HUES64 (cell line): ENCODE data around the gene TMEM132C.

Experiments
- H3K27ac ChIP-seq: 2 replicates; pipeline ENCODE4 v1.7.0; 2013; ENCODE audit warnings: low read depth, low read length, inconsistent platforms
- H3K27me3 ChIP-seq: 2 replicates; pipeline ENCODE4 v1.6.1; 2013; ENCODE audit warnings: mild to moderate bottlenecking, low read length; ENCODE audit not compliant: insufficient read depth
- H3K36me3 ChIP-seq: 2 replicates; pipeline ENCODE4 v1.6.1; 2013; ENCODE audit warnings: mild to moderate bottlenecking, low read length; ENCODE audit not compliant: insufficient read depth
- H3K4me1 ChIP-seq: 2 replicates; pipeline ENCODE4 v1.6.1; 2013; ENCODE audit warnings: mild to moderate bottlenecking, low read length, moderate library complexity; ENCODE audit not compliant: insufficient read depth
- H3K4me3 ChIP-seq: 2 replicates; pipeline ENCODE4 v1.5.1; 2013; ENCODE audit warnings: mild to moderate bottlenecking, low read length, moderate library complexity
- H3K9ac ChIP-seq: 2 replicates; pipeline ENCODE4 v1.6.1; 2013; ENCODE audit warnings: mild to moderate bottlenecking, low read depth, low read length
- H3K9me3 ChIP-seq: 2 replicates; pipeline ENCODE4 v1.6.1; 2013; ENCODE audit warnings: low read depth, low read length; ENCODE audit not compliant: insufficient read depth
- WGBS: fragments of 150-250, 120-280 bp; methylation state at CpG from one replicate; pipeline ENCODE4 v1.1.7; 2013; ENCODE audit warnings: missing lambda C conversion rate; 5-methylcytosine and 5-hydroxymethylcytosine counted together

The TMEM132C gene

DNA sequence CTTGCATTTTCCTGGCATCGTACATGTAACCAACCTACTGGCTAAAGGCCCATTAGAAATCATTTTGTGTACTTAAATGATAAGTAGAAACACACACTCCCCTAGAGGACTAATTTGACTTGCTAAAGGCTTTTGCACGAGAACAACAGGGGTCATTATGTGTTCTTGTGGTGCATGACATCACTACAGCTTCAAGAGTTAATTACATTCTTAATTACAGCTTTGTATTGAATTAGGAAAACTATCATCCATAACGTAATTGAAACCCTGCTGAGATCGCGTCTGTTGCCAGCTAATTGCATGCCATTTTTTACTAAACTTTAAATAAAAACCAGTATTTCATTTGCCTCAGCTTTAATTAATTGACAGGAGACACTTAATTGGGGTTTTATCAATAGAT lies 51.4 kb downstream of the TMEM132C start:
- Histone ChIP-seq H3K4me1 (peaks cover 22% of the 10 kb centered on the region; the same call in 1 of the 2 replicates), H3K9ac (no peak overlapping the region), H3K27me3 (no peaks in the 10 kb centered on the region), H3K27ac (no peak overlapping the region), H3K4me3 (no peak overlapping the region), H3K9me3 (no peaks in the 10 kb centered on the region; the same call in 1 of the 2 replicates), H3K36me3 (no peaks in the 10 kb centered on the region)
- WGBS, result 96% methylated on average over 4 of the region's 5 CpGs

DNA sequence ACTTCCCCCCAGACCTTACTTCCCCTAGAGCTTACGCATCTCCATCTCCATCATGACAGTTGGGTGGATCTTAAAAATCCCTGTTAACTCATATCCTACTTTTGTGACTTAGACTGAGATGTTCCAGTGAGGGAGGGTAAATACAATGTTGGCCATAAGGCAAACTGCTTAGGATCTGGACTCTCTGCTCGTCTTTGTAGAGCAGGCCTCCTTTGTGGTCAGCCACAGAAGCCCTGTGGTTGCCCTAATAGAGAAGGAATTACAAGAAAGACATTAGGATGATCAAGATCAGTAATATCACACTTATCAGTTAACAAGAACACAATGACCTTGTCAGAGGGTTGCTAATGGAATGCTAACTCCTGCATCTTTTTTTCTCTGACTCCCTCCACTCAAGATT lies 52.0 kb downstream of the TMEM132C start:
- Histone ChIP-seq H3K27me3 (no peaks in the 10 kb centered on the region), H3K27ac (no peak overlapping the region)
- 93% methylated on average over 2 of the region's 2 CpGs for WGBS

DNA sequence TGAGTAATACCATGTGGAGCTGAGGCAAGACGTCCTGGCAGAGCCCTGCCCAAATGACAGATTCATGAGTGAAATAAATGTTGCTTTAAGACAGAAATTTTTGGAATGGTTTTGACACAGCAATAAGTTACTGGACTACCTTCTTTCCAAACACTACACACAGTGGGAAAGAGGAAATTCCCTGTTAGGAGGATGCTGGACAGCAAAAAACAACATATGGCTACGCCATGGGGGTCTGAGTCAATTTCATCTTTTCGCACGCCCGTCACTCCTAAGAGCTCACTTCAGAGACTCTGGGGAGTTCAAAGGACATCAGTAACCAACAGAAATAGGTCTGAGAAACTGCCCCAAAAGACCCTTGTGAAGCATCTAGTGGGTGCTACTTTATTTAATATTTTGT lies 55.4 kb downstream of the TMEM132C start:
- Histone ChIP-seq H3K27ac (no peak overlapping the region), H3K4me1 (peaks cover 7% of the 10 kb centered on the region; the same call in 1 of the 2 replicates), H3K4me3 (no peak overlapping the region), H3K27me3 (no peaks in the 10 kb centered on the region), H3K9ac (no peak overlapping the region), H3K9me3 (no peaks in the 10 kb centered on the region; the same call in 1 of the 2 replicates), H3K36me3 (no peaks in the 10 kb centered on the region)
- 95% methylated on average over 5 of the region's 5 CpGs for WGBS

More for the DNA sequence above, 52.0 kb downstream of the TMEM132C start:
- peaks cover 22% of the 10 kb centered on the region; the same call in 1 of the 2 replicates for H3K4me1 ChIP-seq
- H3K9me3 ChIP-seq, result no peaks in the 10 kb centered on the region; the same call in 1 of the 2 replicates
- H3K4me3 ChIP-seq, result no peak overlapping the region
- no peaks in the 10 kb centered on the region for H3K36me3 ChIP-seq
- H3K9ac ChIP-seq, result no peak overlapping the region

DNA sequence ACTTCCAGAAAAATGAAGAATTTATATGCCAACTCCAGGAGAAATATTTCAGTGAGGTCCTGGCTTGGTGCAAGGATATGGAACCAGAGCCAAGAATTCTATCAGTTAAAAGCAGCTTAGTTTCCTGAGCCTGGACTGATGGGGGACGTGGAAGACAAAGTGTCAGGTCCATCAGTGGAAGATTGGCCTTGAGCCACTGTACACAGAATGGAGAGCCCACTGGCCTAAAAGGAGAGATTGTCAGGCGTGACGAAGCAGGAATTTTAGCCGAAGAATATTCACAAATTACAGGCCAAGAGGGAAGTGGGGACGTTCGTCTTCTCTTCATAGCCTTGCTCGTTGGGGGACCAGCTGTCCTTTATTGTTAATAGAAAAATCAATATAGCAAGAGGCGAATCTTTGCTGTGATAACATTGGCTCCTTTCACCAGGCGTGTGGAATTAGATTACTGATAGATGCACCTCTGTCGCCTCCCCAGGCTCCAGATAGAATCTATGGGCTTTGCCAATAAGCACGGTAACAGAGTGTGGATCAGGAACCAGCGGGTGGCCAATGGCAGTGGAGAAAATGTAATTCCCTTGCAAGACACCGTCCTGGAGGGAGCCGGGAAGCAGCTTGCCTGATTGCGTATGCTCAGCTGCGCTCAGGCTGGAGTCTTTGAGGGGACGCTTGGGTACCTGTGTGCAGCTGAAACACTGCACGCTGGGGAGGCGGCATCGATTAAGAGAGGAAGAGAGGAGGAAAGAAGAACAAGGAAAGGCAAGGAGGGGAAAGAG lies 56.4 kb downstream of the TMEM132C start:
- H3K4me1 ChIP-seq, result peaks cover 4% of the 10 kb centered on the region; the same call in 1 of the 2 replicates
- no peak overlapping the region for H3K27ac ChIP-seq
- no peaks in the 10 kb centered on the region; the same call in 1 of the 2 replicates for H3K9me3 ChIP-seq
- H3K27me3 ChIP-seq, result no peaks in the 10 kb centered on the region
- WGBS, result 80% methylated on average over 20 of the region's 20 CpGs
- H3K4me3 ChIP-seq, result no peak overlapping the region
- H3K9ac ChIP-seq, result no peak overlapping the region
- no peaks in the 10 kb centered on the region for H3K36me3 ChIP-seq

DNA sequence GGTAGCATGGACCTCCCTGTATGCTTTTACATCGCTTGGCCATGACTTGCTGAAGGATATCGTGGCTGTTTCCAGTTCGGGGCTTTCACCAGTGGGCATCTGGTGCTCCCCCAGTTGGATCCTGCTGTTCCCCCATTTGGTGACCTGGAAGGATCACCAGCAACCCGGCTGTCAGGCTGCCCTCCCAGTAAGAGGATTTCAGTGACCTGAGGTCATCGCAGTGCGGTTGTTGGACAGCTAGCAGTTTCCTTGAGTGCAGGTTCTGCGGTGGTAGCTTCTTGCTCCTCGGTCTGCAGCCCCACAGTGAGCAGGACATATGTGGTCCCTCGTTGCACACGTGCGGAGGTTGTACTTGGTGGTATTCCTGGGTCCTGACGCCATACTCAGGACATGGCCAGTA lies 58.7 kb downstream of the TMEM132C start:
- Histone ChIP-seq H3K9ac (no peak overlapping the region), H3K4me3 (no peak overlapping the region), H3K36me3 (no peaks in the 10 kb centered on the region), H3K27me3 (no peaks in the 10 kb centered on the region), H3K9me3 (no peaks in the 10 kb centered on the region; the same call in 1 of the 2 replicates), H3K4me1 (no peaks in the 10 kb centered on the region; the same call in 1 of the 2 replicates), H3K27ac (no peak overlapping the region)
- WGBS, result 94% methylated on average over 12 of the region's 12 CpGs

DNA sequence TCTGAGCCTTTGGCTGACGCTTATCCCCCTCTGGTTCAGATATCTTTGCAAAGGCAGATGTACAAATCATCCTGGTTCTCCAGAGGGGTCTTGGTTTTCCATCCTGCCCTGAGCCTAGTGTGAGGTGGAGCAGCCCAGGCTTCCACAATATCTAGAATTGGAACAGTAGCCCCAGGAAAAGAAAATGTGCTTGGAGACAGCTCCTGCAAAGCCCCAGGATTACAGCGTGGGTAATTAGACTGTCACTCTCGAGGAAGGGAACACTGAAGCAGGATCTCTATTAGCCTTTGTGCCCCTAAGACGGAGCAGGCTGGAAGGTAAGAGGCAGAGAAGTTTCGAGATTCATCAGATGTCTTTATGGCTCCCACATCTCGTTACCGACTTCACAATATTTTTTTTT lies 59.4 kb downstream of the TMEM132C start:
- no peaks in the 10 kb centered on the region; the same call in 1 of the 2 replicates for H3K9me3 ChIP-seq
- H3K9ac ChIP-seq, result no peak overlapping the region
- H3K27ac ChIP-seq, result no peak overlapping the region
- 86% methylated on average over 5 of the region's 7 CpGs for WGBS
- no peaks in the 10 kb centered on the region for H3K36me3 ChIP-seq
- H3K27me3 ChIP-seq, result no peaks in the 10 kb centered on the region
- H3K4me3 ChIP-seq, result no peak overlapping the region
- no peaks in the 10 kb centered on the region; the same call in 1 of the 2 replicates for H3K4me1 ChIP-seq

DNA sequence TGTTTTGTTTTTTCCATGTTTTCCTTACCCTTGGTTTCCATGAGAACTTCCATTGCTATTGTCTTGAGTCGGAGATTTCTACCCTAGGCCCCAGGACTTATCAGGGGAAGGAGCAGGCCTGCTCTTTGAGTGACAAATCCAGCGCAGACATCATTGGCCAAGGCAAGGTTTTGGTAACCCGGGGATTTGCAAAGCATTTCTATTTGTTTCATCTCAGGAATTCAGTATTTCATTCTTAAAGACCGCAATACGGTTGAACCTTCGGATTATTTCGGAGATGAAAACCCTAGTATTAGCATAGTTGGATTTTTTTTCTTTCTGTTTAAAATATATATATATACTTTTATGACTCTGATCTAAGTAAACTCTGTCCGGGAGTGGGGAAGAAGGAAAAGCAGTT lies 62.0 kb downstream of the TMEM132C start:
- WGBS, result 88% methylated on average over 6 of the region's 8 CpGs
- H3K36me3 ChIP-seq, result no peaks in the 10 kb centered on the region
- no peak overlapping the region for H3K4me3 ChIP-seq
- H3K4me1 ChIP-seq, result no peaks in the 10 kb centered on the region; the same call in 1 of the 2 replicates
- H3K27me3 ChIP-seq, result no peaks in the 10 kb centered on the region
- H3K9me3 ChIP-seq, result no peaks in the 10 kb centered on the region
- H3K9ac ChIP-seq, result no peak overlapping the region
- no peak overlapping the region for H3K27ac ChIP-seq

DNA sequence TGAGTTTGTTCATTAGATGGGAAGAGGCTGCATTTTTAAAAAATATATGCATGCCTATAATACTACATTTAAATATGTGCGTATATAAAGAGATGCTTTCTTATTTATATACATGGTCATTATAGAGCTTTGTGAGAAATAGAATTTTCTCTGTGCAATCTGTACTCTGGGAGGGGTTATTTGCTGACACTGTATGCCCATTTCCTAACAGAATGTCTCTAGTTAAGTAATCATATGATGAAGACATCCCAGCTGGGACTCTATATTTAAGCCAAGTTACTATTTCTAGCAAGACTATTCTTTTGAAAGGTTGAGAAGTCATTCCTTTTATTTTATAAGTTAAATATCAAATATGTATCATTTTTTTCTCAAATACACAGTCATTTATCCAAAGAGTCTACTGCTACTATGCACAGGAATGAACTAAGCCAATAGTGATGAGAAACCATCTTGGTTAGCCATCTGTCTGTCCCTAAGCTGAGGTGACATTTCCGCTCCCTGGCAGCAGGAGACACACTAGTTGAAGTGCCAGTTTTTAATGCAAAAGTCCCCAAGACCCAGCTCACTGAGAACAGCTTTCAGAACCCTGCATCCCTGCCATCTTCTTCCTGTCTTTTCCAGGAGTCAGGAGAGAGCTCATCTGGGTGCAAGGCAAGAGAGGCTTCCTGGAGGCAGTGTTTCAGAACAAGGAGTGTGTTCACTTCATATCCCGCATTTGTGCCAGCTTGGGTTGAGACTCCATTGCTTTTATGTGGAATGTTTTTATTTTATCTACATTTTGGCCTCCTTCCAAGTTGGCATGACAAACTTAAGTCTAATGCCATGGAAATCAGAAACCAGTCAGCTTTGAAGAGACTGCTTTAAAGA lies 69.5 kb downstream of the TMEM132C start:
- no peak overlapping the region for H3K4me3 ChIP-seq
- 87% methylated on average over 2 of the region's 3 CpGs for WGBS

DNA sequence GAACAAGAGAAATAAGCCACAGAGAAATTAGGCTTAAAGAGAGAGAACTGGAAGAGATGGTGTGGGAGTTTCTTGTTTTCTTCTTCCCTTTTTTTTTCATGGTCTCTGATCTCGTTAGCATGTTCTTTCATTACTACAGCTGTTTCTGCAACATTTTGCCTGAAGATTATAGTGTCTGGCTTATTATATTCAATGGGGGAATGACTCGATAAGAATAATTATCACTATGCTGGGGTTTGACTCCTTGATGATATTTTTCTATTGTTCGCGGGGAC lies 70.0 kb downstream of the TMEM132C start:
- Histone ChIP-seq H3K4me1 (peaks cover 41% of the 10 kb centered on the region), H3K4me3 (peak overlapping the region; percentile 29), H3K9ac (peak overlapping the region; percentile 3; the same call in 1 of the 2 replicates), H3K27me3 (peaks cover 5% of the 10 kb centered on the region; the same call in 1 of the 2 replicates), H3K9me3 (no peaks in the 10 kb centered on the region), H3K36me3 (no peaks in the 10 kb centered on the region), H3K27ac (peak overlapping the region; percentile 62)
- WGBS, result 34% methylated on average over 4 of the region's 4 CpGs

More for the DNA sequence above, 69.5 kb downstream of the TMEM132C start:
- Histone ChIP-seq H3K27me3 (peaks cover 5% of the 10 kb centered on the region; the same call in 1 of the 2 replicates), H3K9ac (peak overlapping the region; percentile 3; the same call in 1 of the 2 replicates), H3K4me1 (peaks cover 41% of the 10 kb centered on the region), H3K27ac (peak overlapping the region; percentile 62; the same call in 1 of the 2 replicates), H3K9me3 (no peaks in the 10 kb centered on the region), H3K36me3 (no peaks in the 10 kb centered on the region)

DNA sequence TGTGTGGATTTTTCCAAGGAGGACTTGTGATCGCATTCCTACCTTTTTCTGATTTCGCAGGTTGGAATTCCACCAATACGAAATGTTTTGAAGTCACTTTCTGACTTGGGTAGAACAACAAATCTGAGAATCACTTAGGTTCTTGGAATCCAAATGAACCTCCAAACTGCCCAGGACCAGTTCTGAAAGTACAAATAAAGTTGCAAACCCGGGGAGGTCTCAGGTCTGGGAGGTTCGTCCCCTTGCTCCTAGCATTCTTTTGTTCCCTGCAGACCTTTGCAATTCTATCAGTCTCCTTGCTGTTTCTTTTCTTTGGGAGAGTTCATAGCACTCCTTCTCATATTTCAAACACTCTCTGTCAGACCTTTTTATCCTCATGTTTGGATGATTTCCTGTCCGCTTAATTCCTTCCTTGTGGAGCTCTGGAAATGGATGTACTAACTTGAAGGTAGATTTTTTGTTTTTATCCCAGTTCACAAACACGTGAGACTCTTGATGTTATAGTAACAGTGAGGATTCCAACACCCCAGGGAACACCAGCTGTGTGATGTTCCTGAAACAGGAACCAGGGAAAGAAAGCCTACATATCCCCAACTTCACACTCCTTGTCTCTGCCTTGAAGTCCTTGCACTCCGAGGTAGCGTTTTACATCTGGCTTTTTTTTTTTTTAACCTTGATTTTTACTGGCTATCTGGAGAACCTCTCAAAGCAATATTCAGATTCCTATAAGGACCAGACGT lies 70.6 kb downstream of the TMEM132C start:
- Histone ChIP-seq H3K27me3 (peaks cover 5% of the 10 kb centered on the region; the same call in 1 of the 2 replicates), H3K4me1 (peaks cover 45% of the 10 kb centered on the region), H3K9ac (peak overlapping the region; percentile 21; the same call in 1 of the 2 replicates), H3K9me3 (no peaks in the 10 kb centered on the region), H3K27ac (peak overlapping the region; percentile 62), H3K36me3 (no peaks in the 10 kb centered on the region), H3K4me3 (peak overlapping the region; percentile 29)
- WGBS, result 11% methylated on average over 10 of the region's 10 CpGs
